Activated CD4-positive, CD25-positive, alpha-beta regulatory T cell treated with anti-CD3 and anti-CD28 coated beads, Interleukin-2, amount 50 U/mL, for 24 hours (primary cell): Measurements from ENCODE around the gene IL1RAPL2.
"Not testable (repeated sequence)": the region's sequence is repeated elsewhere in the genome, so short reads cannot be mapped to it uniquely, and the experiment has no call there.

ENCODE experiments used
- ATAC-seq, 2 donors: fragments of 150-1000 bp; cut with Tn5 transposase; one replicate each; pipeline ENCODE4 v1.10.0; 2021; ENCODE audit warnings: mild to moderate bottlenecking in 1 of 2, moderate library complexity in 1 of 2

Gene IL1RAPL2

GRCh38 chrX:105645667-105646357 is 1079.8 kb downstream of the IL1RAPL2 start:
- ATAC-seq, result no peak

GRCh38 chrX:105646592-105647372 is 1080.8 kb downstream of the IL1RAPL2 start:
- no peak for ATAC-seq

GRCh38 chrX:105647749-105648148 is 1081.8 kb downstream of the IL1RAPL2 start:
- no peak for ATAC-seq

GRCh38 chrX:105648732-105649131 is 1082.7 kb downstream of the IL1RAPL2 start:
- ATAC-seq, result no peak

- no peak for ATAC-seq
Observed at GRCh38 chrX:105650577-105650976, 1084.6 kb downstream of the IL1RAPL2 start.

GRCh38 chrX:105650986-105651385 is 1085.0 kb downstream of the IL1RAPL2 start:
- no peak for ATAC-seq

GRCh38 chrX:105653891-105654290 is 1087.9 kb downstream of the IL1RAPL2 start:
- no peak for ATAC-seq

GRCh38 chrX:105658136-105658535 is 1092.1 kb downstream of the IL1RAPL2 start:
- no peak for ATAC-seq

GRCh38 chrX:105662248-105662647 is 1096.2 kb downstream of the IL1RAPL2 start:
- no peak for ATAC-seq

GRCh38 chrX:105664243-105664642 is 1098.2 kb downstream of the IL1RAPL2 start:
- no peak for ATAC-seq

- not testable (repeated sequence) for ATAC-seq
Observed at GRCh38 chrX:105684288-105684687, 1118.3 kb downstream of the IL1RAPL2 start.

GRCh38 chrX:105694839-105695238 is 1128.8 kb downstream of the IL1RAPL2 start:
- no peak for ATAC-seq

- ATAC-seq, result no peak
Observed at GRCh38 chrX:105695451-105695850, 1129.5 kb downstream of the IL1RAPL2 start.

- ATAC-seq, result no peak
Observed at GRCh38 chrX:105696870-105697269, 1130.9 kb downstream of the IL1RAPL2 start.

- ATAC-seq, result no peak
Observed at GRCh38 chrX:105697984-105698781, 1132.2 kb downstream of the IL1RAPL2 start.

- ATAC-seq, result no peak
Observed at GRCh38 chrX:105700331-105700730, 1134.3 kb downstream of the IL1RAPL2 start.

GRCh38 chrX:105701310-105702052 is 1135.5 kb downstream of the IL1RAPL2 start:
- no peak for ATAC-seq

GRCh38 chrX:105703876-105704275 is 1137.9 kb downstream of the IL1RAPL2 start:
- ATAC-seq, result no peak

GRCh38 chrX:105706041-105706440 is 1140.0 kb downstream of the IL1RAPL2 start:
- ATAC-seq, result no peak

- ATAC-seq, result no peak
Observed at GRCh38 chrX:105711805-105712204, 1145.8 kb downstream of the IL1RAPL2 start.

- ATAC-seq, result no peak
Observed at GRCh38 chrX:105715746-105716145, 1149.7 kb downstream of the IL1RAPL2 start.

GRCh38 chrX:105723966-105724735 is 1158.2 kb downstream of the IL1RAPL2 start:
- no peak for ATAC-seq
